GM18505 (cell line): Measurements from ENCODE around the gene AMH.

Experiments
- ATAC-seq: cut with Tn5 transposase; IDR thresholded peaks from one replicate; pipeline ENCODE4 v1.9.1; 2021; ENCODE audit not compliant: unreplicated experiment
- POLR2A ChIP-seq: IDR thresholded peaks from 4 replicates; pipeline ENCODE4 v1.6.1; 2011; ENCODE audit warnings: borderline replicate concordance; ENCODE audit not compliant: insufficient read depth, insufficient read length; ENCODE audit errors: extremely low read depth

The AMH gene

GRCh38 chr19:2245273-2245672 lies 3.9 kb upstream of the AMH start:
- TF ChIP-seq POLR2A = no peak
- no peak for ATAC-seq

- no peak for ATAC-seq
- TF ChIP-seq POLR2A = no peak
Observed at GRCh38 chr19:2246014-2246620, 3.0 kb upstream of the AMH start.

GRCh38 chr19:2246801-2247361 lies 2.2 kb upstream of the AMH start:
- no peak for ATAC-seq

GRCh38 chr19:2247433-2248101 lies 1.6 kb upstream of the AMH start:
- no peak for TF ChIP-seq POLR2A
- ATAC-seq = no peak

More at GRCh38 chr19:2246801-2247361, 2.2 kb upstream of the AMH start:
- TF ChIP-seq POLR2A = no peak

- no peak for TF ChIP-seq POLR2A
- ATAC-seq = no peak
Observed at GRCh38 chr19:2248136-2249009, 750 bp upstream of the AMH start.

GRCh38 chr19:2249880-2250765 lies 1.0 kb downstream of the AMH start:
- no peak for TF ChIP-seq POLR2A
- no peak for ATAC-seq

- TF ChIP-seq POLR2A = no peak
- no peak for ATAC-seq
Observed at GRCh38 chr19:2250766-2251105, 1.6 kb downstream of the AMH start.

GRCh38 chr19:2251106-2252054 lies 2.3 kb downstream of the AMH start:
- TF ChIP-seq POLR2A = no peak
- ATAC-seq = no peak

- no peak for ATAC-seq
- no peak for TF ChIP-seq POLR2A
Observed at GRCh38 chr19:2252055-2252796, 3.1 kb downstream of the AMH start.

- TF ChIP-seq POLR2A = no peak
- ATAC-seq = no peak
Observed at GRCh38 chr19:2252797-2253105, 3.6 kb downstream of the AMH start.
